ENCODE data around the gene LRRC47.

Gene LRRC47

DNA sequence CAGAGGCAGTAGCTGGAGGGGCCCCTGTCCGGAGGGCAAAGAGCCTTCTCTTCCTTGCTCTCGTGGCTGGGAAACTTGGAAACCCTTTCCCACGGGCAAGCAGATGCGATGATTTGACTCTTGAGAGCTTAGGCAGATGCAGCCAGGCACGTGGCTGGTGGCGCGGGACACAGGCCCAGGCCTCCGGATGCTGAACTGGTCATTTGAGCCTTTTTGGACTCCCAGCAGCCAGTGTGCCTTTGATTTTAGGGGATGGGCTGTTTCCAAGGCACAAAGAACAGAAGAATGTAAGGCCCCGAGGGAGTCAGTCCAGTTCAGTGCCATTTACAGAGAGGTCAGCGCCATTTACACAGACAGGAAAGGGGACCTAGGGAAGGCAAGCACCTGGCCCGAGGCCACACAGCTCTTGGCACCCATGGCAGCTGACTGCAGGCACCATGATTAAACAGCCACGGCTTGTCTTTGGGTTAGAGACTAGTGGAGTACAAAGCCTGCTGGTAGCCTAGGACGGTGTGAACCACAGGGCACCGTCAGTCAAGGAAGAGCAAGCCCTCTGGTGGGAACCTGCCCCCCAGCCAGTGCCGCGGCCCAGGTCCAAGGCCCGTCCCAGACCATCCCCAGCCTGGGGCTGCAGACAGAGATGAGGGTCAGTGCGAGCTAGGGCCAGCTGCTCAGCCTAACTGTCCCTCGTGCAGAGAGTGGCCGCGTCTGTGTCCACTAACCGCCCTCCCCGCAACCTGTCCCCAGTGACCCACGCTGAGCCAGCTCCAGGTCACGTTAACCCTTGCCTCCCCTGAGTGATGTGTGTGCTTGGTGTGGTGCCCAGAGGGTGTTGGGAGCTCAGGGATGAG is 64.5 kb downstream of the LRRC47 start:
- DNase-seq: no peak

DNA sequence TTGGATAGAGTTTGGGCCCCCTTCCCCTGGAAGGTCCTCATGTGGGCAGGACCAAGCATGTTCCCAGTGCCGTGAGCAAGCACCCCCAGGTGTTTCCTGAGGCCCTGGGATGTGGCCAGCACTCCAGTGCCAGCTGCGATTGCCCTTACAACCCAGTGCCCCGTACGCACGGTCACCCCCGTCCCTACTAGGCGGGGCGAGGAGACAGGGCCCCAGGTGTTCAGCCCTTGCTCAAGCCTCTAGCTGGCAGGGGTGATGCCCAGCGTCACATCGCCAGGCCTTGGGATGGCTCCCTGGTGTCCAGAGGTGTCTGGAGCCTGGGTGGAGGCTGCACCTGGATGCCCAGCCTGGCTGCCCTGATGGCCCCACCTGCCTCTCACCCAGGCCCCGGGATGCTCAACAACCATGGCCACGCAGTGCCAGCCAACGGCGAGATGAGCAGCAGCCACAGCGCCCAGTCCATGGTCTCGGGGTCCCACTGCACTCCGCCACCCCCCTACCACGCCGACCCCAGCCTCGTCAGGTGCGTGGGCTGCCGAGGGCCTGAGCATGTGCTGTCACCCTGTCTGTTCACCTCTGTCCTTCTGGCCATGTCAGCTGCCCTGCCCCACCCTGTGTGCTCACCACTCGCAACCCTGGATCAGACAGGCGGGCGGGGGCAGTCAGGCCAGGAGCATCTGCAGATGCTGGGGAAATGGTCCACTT is 65.6 kb downstream of the LRRC47 start:
- DNase-seq: no peak

DNA sequence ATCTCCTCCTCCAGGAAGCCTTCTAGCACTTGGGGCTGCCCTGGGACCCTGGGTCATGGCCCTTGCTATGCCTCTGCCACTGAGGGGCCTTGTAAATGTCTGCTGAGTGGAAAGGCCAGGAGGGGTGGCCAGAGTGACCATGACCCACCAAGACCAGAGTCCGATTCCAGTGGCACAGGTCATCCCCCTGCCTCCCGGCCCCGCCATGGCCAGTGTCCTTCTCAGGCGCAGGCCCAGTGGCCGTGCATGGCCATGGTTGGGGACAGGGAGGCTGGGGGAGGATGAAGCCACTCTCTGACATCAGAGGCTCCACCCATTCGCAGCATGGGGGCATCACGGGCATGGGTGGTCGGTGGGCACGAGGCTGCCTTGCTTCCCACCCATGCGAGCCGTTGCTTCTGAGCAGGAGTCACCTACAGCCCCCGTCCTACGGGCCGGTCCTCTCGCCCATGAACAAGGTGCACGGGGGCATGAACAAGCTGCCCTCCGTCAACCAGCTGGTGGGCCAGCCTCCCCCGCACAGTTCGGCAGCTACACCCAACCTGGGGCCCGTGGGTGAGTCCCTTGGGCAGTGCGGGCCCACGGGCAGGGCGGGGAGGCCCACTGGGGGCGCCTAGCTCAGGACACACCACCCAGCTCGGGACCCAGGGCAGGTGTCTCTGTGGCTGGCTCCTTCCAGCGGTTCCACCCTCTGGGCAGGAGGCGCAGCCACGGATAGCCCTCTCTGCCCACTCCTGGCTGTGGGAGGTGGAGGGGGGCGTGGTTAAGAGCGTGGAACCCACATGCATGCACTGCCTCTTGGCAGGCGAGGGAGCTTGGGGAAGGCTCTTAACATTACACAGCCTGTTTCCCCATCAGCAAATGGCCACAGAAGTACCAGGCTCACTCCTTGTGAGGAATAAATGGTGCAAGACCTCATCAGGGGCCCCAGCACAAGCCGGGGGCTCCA is 66.4 kb downstream of the LRRC47 start:
- DNase-seq: no peak
